H9 (cell line): ENCODE measurements around the gene LMF1. TPM values are rescaled to one million over a fixed set of nuclear protein-coding genes. Genes with fewer than 3 reads are reported as not detected.

ENCODE experiments used
- DNase-seq: peaks from one replicate; pipeline ENCODE4 v3.0.0-alpha.2; 2017
- H2AFZ ChIP-seq: one replicate; pipeline ENCODE4 v1.6.1; 2013; ENCODE audit warnings: mild to moderate bottlenecking, low read length, control low read depth, moderate library complexity
- H2AK5ac ChIP-seq: 2 replicates; pipeline ENCODE4 v1.6.1; 2013; ENCODE audit warnings: low read length, control low read depth, mixed read lengths; ENCODE audit not compliant: insufficient read length
- H2BK120ac ChIP-seq: one replicate; pipeline ENCODE4 v1.6.1; 2013; ENCODE audit warnings: low read depth, mild to moderate bottlenecking, low read length, control low read depth, inconsistent platforms; ENCODE audit not compliant: poor library complexity, severe bottlenecking
- H2BK12ac ChIP-seq: 2 replicates; pipeline ENCODE4 v1.6.1; 2013; ENCODE audit warnings: low read length, control low read depth, mixed read lengths, low read depth; ENCODE audit not compliant: insufficient read length
- H2BK15ac ChIP-seq: 2 replicates; pipeline ENCODE4 v1.6.1; 2013; ENCODE audit warnings: low read depth, low read length, control low read depth
- H2BK20ac ChIP-seq: one replicate; pipeline ENCODE4 v1.6.1; 2013; ENCODE audit warnings: low read depth, mild to moderate bottlenecking, low read length, control low read depth, inconsistent platforms; ENCODE audit not compliant: poor library complexity, severe bottlenecking
- H2BK5ac ChIP-seq: 2 replicates; pipeline ENCODE4 v1.6.1; 2013; ENCODE audit warnings: low read length, control low read depth, mixed read lengths; ENCODE audit not compliant: insufficient read length
- H3K14ac ChIP-seq: 2 replicates; pipeline ENCODE4 v1.6.1; 2013; ENCODE audit warnings: low read length, control low read depth; ENCODE audit not compliant: insufficient read depth
- H3K18ac ChIP-seq: 2 replicates; pipeline ENCODE4 v1.6.1; 2013; ENCODE audit warnings: low read depth, mild to moderate bottlenecking, mixed read lengths, low read length, control low read depth; ENCODE audit not compliant: insufficient read length
- H3K23ac ChIP-seq: 2 replicates; pipeline ENCODE4 v1.6.1; 2013; ENCODE audit warnings: low read length, control low read depth, mixed read lengths, low read depth; ENCODE audit not compliant: insufficient read length
- H3K23me2 ChIP-seq: 2 replicates; pipeline ENCODE4 v1.6.1; 2013; ENCODE audit warnings: low read depth, mild to moderate bottlenecking, mixed read lengths, low read length, control low read depth; ENCODE audit not compliant: insufficient read length, poor library complexity, severe bottlenecking
- H3K27ac ChIP-seq: 2 replicates; pipeline ENCODE4 v1.5.1; 2013; ENCODE audit warnings: low read length, control low read depth, mixed read lengths, low read depth; ENCODE audit not compliant: insufficient read length
- H3K27me3 ChIP-seq: 2 replicates; pipeline ENCODE4 v1.6.1; 2013; ENCODE audit warnings: low read length, control low read depth, inconsistent platforms; ENCODE audit not compliant: insufficient read depth
- H3K4ac ChIP-seq: 2 replicates; pipeline ENCODE4 v1.6.1; 2013; ENCODE audit warnings: low read depth, mild to moderate bottlenecking, control low read depth, inconsistent platforms, low read length, moderate library complexity
- H3K4me1 ChIP-seq: 2 replicates; pipeline ENCODE4 v1.6.1; 2013; ENCODE audit warnings: low read length, control low read depth, inconsistent platforms; ENCODE audit not compliant: insufficient read depth
- H3K4me2 ChIP-seq: 2 replicates; pipeline ENCODE4 v1.6.1; 2013; ENCODE audit warnings: low read length, control low read depth, mixed read lengths; ENCODE audit not compliant: insufficient read length, insufficient read depth
- H3K56ac ChIP-seq: 2 replicates; pipeline ENCODE4 v1.6.1; 2013; ENCODE audit warnings: low read depth, mild to moderate bottlenecking, mixed read lengths, low read length, control low read depth; ENCODE audit not compliant: insufficient read length
- H3K79me1 ChIP-seq: 2 replicates; pipeline ENCODE4 v1.6.1; 2013; ENCODE audit warnings: low read depth, mild to moderate bottlenecking, moderate library complexity, low read length, control low read depth, inconsistent platforms; ENCODE audit not compliant: insufficient read depth, poor library complexity, severe bottlenecking
- H3K79me2 ChIP-seq: 2 replicates; pipeline ENCODE4 v1.6.1; 2013; ENCODE audit warnings: low read length, control low read depth, inconsistent platforms; ENCODE audit not compliant: insufficient read depth
- H3K9ac ChIP-seq: 2 replicates; pipeline ENCODE4 v1.6.1; 2013; ENCODE audit warnings: low read length, control low read depth, mixed read lengths; ENCODE audit not compliant: insufficient read length; ENCODE audit errors: extremely low read depth
- H3K9me3 ChIP-seq: one replicate; pipeline ENCODE4 v1.6.1; 2013; ENCODE audit warnings: low read depth, low read length, inconsistent platforms; ENCODE audit not compliant: control insufficient read depth
- H3T11ph ChIP-seq: one replicate; pipeline ENCODE4 v1.6.1; 2013; ENCODE audit warnings: mild to moderate bottlenecking, low read length, control low read depth, inconsistent platforms
- H4K20me1 ChIP-seq: one replicate; pipeline ENCODE4 v1.6.1; 2013; ENCODE audit not compliant: control insufficient read depth, insufficient read length, insufficient read depth
- H4K5ac ChIP-seq: 2 replicates; pipeline ENCODE4 v1.6.1; 2013; ENCODE audit warnings: low read depth, mild to moderate bottlenecking, mixed read lengths, low read length, control low read depth; ENCODE audit not compliant: insufficient read length
- H4K8ac ChIP-seq: replicated peaks from 2 replicates; pipeline ENCODE4 v1.6.1; 2013; ENCODE audit warnings: low read length, control low read depth, mixed read lengths, low read depth; ENCODE audit not compliant: insufficient read length
- H4K91ac ChIP-seq: 2 replicates; pipeline ENCODE4 v1.6.1; 2013; ENCODE audit warnings: low read depth, mild to moderate bottlenecking, moderate library complexity, mixed read lengths, low read length, control low read depth; ENCODE audit not compliant: insufficient read length
- H3K27ac Mint-ChIP-seq, 3 experiments: 2 replicates in 2 of 3; 3 replicates in 1 of 3; pipeline ENCODE4 v1.8.0; 2020 to 2021; ENCODE audit warnings: mixed read lengths in 3 of 3, mild to moderate bottlenecking in 1 of 3, moderate library complexity in 1 of 3
- H3K27me3 Mint-ChIP-seq: 2 replicates; pipeline ENCODE4 v1.8.0; 2021; ENCODE audit warnings: low read depth, mild to moderate bottlenecking, moderate library complexity, mixed read lengths
- H3K36me3 Mint-ChIP-seq, 3 experiments: 2 replicates in 2 of 3; 3 replicates in 1 of 3; pipeline ENCODE4 v1.8.0; 2020 to 2021; ENCODE audit warnings: low read depth in 3 of 3, mixed read lengths in 3 of 3; ENCODE audit not compliant: insufficient read depth in 1 of 3
- H3K4me1 Mint-ChIP-seq, 2 experiments: 2 replicates each; pipeline ENCODE4 v1.8.0; 2020; ENCODE audit warnings: mixed read lengths in 2 of 2
- H3K4me3 Mint-ChIP-seq, 2 experiments: 2 replicates in 1 of 2; 3 replicates in 1 of 2; pipeline ENCODE4 v1.8.0; 2020 to 2021; ENCODE audit warnings: mild to moderate bottlenecking in 2 of 2, mixed read lengths in 2 of 2, moderate library complexity in 1 of 2
- H3K9me3 Mint-ChIP-seq, 2 experiments: 2 replicates in 1 of 2; 3 replicates in 1 of 2; pipeline ENCODE4 v1.8.0; 2020; ENCODE audit warnings: mild to moderate bottlenecking in 2 of 2, mixed read lengths in 2 of 2, moderate library complexity in 1 of 2
- CTCF ChIP-seq: fragments of 200-600 bp; sonication (generic); conservative IDR thresholded peaks from 3 replicates; pipeline ENCODE4 v1.8.0; 2021; ENCODE audit warnings: antibody characterized with exemption, mild to moderate bottlenecking
- whole genome bisulfite sequencing: extraction: QIAGEN DNeasy Blood & Tissue Kit; methylation state at CpG from one replicate; pipeline ENCODE4 v1.1.7; 2013; ENCODE audit warnings: missing lambda C conversion rate, low lambda C conversion rate, mixed read lengths; ENCODE audit not compliant: insufficient read length; ENCODE audit errors: extremely low coverage; 5-methylcytosine and 5-hydroxymethylcytosine counted together
- total RNA-seq: library from RNA; stranded (reverse); gene quantifications from 2 replicates; pipeline ENCODE4 v1.2.1, GENCODE V29; 2021

Gene LMF1
- total RNA-seq, 1 experiment from 2014 or later = 7.1 TPM

- H3K36me3 Mint-ChIP-seq = no peaks in the 10 kb centered on the region
These were observed 36.0 kb upstream of the LMF1 start for GRCh38 chr16:1006781-1007180.

More at GRCh38 chr16:1006781-1007180, 36.0 kb upstream of the LMF1 start:
- Histone ChIP-seq H2BK5ac (no peak overlapping the region), H3K4me2 (no peak overlapping the region), H3K79me1 (no peaks in the 10 kb centered on the region), H4K91ac (no peak overlapping the region), H3K23me2 (no peaks in the 10 kb centered on the region), H3K9me3 (no peaks in the 10 kb centered on the region), H2AFZ (no peak overlapping the region), H4K20me1 (no peaks in the 10 kb centered on the region), H2BK120ac (no peak overlapping the region), H3K79me2 (no peaks in the 10 kb centered on the region), H2BK15ac (no peak overlapping the region), H2BK12ac (no peak overlapping the region), H4K8ac (no peak overlapping the region), H3K27me3 (no peaks in the 10 kb centered on the region), H2BK20ac (no peak overlapping the region), H3K18ac (no peak overlapping the region), H3K23ac (no peak overlapping the region), H3K9ac (no peak overlapping the region), H3K4me1 (no peaks in the 10 kb centered on the region), H4K5ac (no peak overlapping the region), H2AK5ac (no peak overlapping the region), H3K56ac (no peak overlapping the region), H3K4ac (no peak overlapping the region), H3K27ac (no peak overlapping the region), H3T11ph (no peak overlapping the region), H3K14ac (0 out of 2 replicates have a peak overlapping the region, but pooled peaks have one; percentile 13)
- Mint-ChIP-seq H3K27ac (no peak overlapping the region; a peak in 1 of 7 replicates), H3K4me1 (peaks cover 0 to 6% of the 10 kb centered on the region in 2 experiments; a peak in 1 of 4 replicates), H3K9me3 (no peaks in the 10 kb centered on the region; a peak in 1 of 5 replicates), H3K27me3 (peaks cover 3% of the 10 kb centered on the region; the same call in 1 of the 2 replicates), H3K4me3 (no peak overlapping the region)
- WGBS = no CpG with 5 or more reads among the region's 25 CpGs
- DNase-seq = no peak
- no peak for TF ChIP-seq CTCF
